ENCODE results near the gene STEAP2. TPM values are rescaled to one million over a fixed set of nuclear protein-coding genes. Genes with fewer than 3 reads are reported as not detected.

The STEAP2 gene
- total and polyA plus RNA-seq, 7 donors: 1.4 to 32.1 (median 22.5) TPM

- no peaks in the 10 kb centered on the region for H3K9me3 ChIP-seq
- H3K36me3 ChIP-seq: peaks cover 0 to 15% (median 0%) of the 10 kb centered on the region in 4 donors
- TF ChIP-seq POLR2AphosphoS5 (IDR thresholded peaks at IDR 0.05) (no peak), EP300 (IDR thresholded peaks at IDR 0.05) (no peak), POLR2A (IDR thresholded peaks at IDR 0.05) (no peak)
- TF ChIP-seq, protein P1, sequence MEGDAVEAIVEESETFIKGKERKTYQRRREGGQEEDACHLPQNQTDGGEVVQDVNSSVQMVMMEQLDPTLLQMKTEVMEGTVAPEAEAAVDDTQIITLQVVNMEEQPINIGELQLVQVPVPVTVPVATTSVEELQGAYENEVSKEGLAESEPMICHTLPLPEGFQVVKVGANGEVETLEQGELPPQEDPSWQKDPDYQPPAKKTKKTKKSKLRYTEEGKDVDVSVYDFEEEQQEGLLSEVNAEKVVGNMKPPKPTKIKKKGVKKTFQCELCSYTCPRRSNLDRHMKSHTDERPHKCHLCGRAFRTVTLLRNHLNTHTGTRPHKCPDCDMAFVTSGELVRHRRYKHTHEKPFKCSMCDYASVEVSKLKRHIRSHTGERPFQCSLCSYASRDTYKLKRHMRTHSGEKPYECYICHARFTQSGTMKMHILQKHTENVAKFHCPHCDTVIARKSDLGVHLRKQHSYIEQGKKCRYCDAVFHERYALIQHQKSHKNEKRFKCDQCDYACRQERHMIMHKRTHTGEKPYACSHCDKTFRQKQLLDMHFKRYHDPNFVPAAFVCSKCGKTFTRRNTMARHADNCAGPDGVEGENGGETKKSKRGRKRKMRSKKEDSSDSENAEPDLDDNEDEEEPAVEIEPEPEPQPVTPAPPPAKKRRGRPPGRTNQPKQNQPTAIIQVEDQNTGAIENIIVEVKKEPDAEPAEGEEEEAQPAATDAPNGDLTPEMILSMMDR (IDR thresholded peaks at IDR 0.05): no peak
- DNase-seq: no peak
- H3K27ac ChIP-seq: peak overlapping the region in 3 of 4 donors; percentile 36 to 52 (median 40)
- no peaks in the 10 kb centered on the region for H3K27me3 ChIP-seq
- H3K4me1 ChIP-seq: no peaks in the 10 kb centered on the region
- H3K4me3 ChIP-seq: no peak overlapping the region
- intact Hi-C loops (cut with DNase I): no loop called here
These were observed 10.8 kb downstream of the STEAP2 start for GRCh38 chr7:90222390-90222789.

GRCh38 chr7:90222811-90223725 is 11.5 kb downstream of the STEAP2 start:
- H3K27ac ChIP-seq: peak overlapping the region; percentile 48 to 62 (median 56)
- DNase-seq: peak; percentile 86
- 89 to 93% methylated on average over 5 of the region's 5 CpGs for WGBS, 2 donors

DNA sequence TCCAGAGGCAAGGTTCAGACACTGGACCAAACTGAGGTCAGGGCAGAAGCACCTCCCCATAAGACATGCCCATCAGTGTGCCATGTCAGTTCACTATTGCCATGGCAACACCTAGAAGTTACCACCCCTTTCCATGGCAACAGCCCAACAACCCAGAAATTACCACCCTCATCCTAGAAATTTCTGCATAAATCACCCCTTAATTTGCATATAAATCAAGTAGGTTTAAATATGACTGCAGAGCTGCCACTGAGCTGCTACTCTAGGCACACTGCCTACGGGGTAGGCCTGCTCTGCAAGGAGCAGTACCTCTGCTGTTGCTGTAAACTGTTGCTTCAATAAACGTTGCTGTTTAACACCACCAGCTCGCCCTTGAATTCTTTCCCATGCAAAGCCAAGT is 12.7 kb downstream of the STEAP2 start:
- peaks cover 0 to 15% (median 0%) of the 10 kb centered on the region in 4 donors for H3K36me3 ChIP-seq
- no peaks in the 10 kb centered on the region for H3K4me1 ChIP-seq
- TF ChIP-seq EP300 (IDR thresholded peaks at IDR 0.05) (no peak), POLR2AphosphoS5 (IDR thresholded peaks at IDR 0.05) (no peak), POLR2A (IDR thresholded peaks at IDR 0.05) (no peak)
- TF ChIP-seq, protein P1 (IDR thresholded peaks at IDR 0.05): no peak

More at GRCh38 chr7:90222811-90223725, 11.5 kb downstream of the STEAP2 start:
- peaks cover 0 to 15% (median 0%) of the 10 kb centered on the region in 4 donors for H3K36me3 ChIP-seq
- H3K27me3 ChIP-seq: no peaks in the 10 kb centered on the region
- intact Hi-C loops (cut with DNase I): no loop called here
- H3K4me3 ChIP-seq: no peak overlapping the region
- no peaks in the 10 kb centered on the region for H3K4me1 ChIP-seq
- no peaks in the 10 kb centered on the region for H3K9me3 ChIP-seq
- peak in 1 of 4 donors; percentile 19 for TF ChIP-seq EP300 (IDR thresholded peaks at IDR 0.05)
- peak; percentile 25 to 66 (median 58) for TF ChIP-seq POLR2AphosphoS5 (IDR thresholded peaks at IDR 0.05)
- no peak for TF ChIP-seq POLR2A (IDR thresholded peaks at IDR 0.05)

GRCh38 chr7:90225181-90225580 is 13.6 kb downstream of the STEAP2 start:
- no peaks in the 10 kb centered on the region for H3K9me3 ChIP-seq
- TF ChIP-seq POLR2AphosphoS5 (IDR thresholded peaks at IDR 0.05) (no peak), EP300 (IDR thresholded peaks at IDR 0.05) (no peak), POLR2A (IDR thresholded peaks at IDR 0.05) (no peak)
- TF ChIP-seq, protein P1 (IDR thresholded peaks at IDR 0.05): no peak
- H3K36me3 ChIP-seq: peaks cover 0 to 15% (median 0%) of the 10 kb centered on the region in 4 donors
- H3K4me3 ChIP-seq: no peak overlapping the region
- no peak for DNase-seq
- H3K4me1 ChIP-seq: no peaks in the 10 kb centered on the region
- WGBS, 2 donors: 97% methylated on average over 3 of the region's 3 CpGs
- intact Hi-C loops (cut with DNase I): no loop called here
- no peaks in the 10 kb centered on the region for H3K27me3 ChIP-seq
- no peak overlapping the region for H3K27ac ChIP-seq

More for the DNA sequence above, 12.7 kb downstream of the STEAP2 start:
- no peak for DNase-seq
- H3K27ac ChIP-seq: peak overlapping the region in 2 of 4 donors; percentile 52 to 60
- no peak overlapping the region for H3K4me3 ChIP-seq
- intact Hi-C loops (cut with DNase I): no loop called here
- H3K27me3 ChIP-seq: no peaks in the 10 kb centered on the region
- no peaks in the 10 kb centered on the region for H3K9me3 ChIP-seq
- 70 to 75% methylated on average over 3 of the region's 3 CpGs for WGBS, 2 donors

GRCh38 chr7:90225601-90226000 is 14.1 kb downstream of the STEAP2 start:
- no peak for TF ChIP-seq POLR2A (IDR thresholded peaks at IDR 0.05)
- TF ChIP-seq EP300 (IDR thresholded peaks at IDR 0.05): no peak
- TF ChIP-seq, protein P1 (IDR thresholded peaks at IDR 0.05): no peak
- TF ChIP-seq POLR2AphosphoS5 (IDR thresholded peaks at IDR 0.05): no peak
- 52 to 54% methylated on average over 1 of the region's 1 CpG for WGBS, 2 donors

More at GRCh38 chr7:90225601-90226000, 14.1 kb downstream of the STEAP2 start:
- Histone ChIP-seq H3K36me3 (peaks cover 0 to 15% (median 0%) of the 10 kb centered on the region in 4 donors), H3K9me3 (no peaks in the 10 kb centered on the region), H3K4me1 (no peaks in the 10 kb centered on the region), H3K27me3 (no peaks in the 10 kb centered on the region), H3K27ac (no peak overlapping the region), H3K4me3 (no peak overlapping the region)
- intact Hi-C loops (cut with DNase I): no loop called here
- DNase-seq: no peak

All from sigmoid colon (tissue), 7 donors.